T-cell (primary cell): ENCODE data around the gene TSC2. TPM values are rescaled to one million over a fixed set of nuclear protein-coding genes. Genes with fewer than 3 reads are reported as not detected.
"Not testable (repeated sequence)": the region's sequence is repeated elsewhere in the genome, so short reads cannot be mapped to it uniquely, and the experiment has no call there.

Experiments
- ATAC-seq, 4 experiments: fragments of 200-7000 bp in 3 of 4; fragments of 150-1000 bp in 1 of 4; cut with Tn5 transposase; replicated peaks in 1 of 4; 1 replicate in 3 of 4; 2 replicates in 1 of 4; pipeline ENCODE4 v1.10.0; 2021; ENCODE audit warnings: moderate library complexity in 3 of 4, mild to moderate bottlenecking in 2 of 4, moderate number of reproducible peaks in 1 of 4
- CTCF ChIA-PET, 2 donors: fragments of 300-600 bp; sonication (Branson Sonifier 250); formaldehyde crosslinking; loops; one replicate each; lab custom pipeline; 2022; ENCODE audit warnings: antibody characterized with exemption in 2 of 2; lab: Charles Lee
- POLR2A ChIA-PET, 2 donors: fragments of 300-600 bp; sonication (Branson Sonifier 250); formaldehyde crosslinking; loops; one replicate each; lab custom pipeline; 2022; ENCODE audit warnings: antibody characterized with exemption in 2 of 2; lab: Charles Lee
- DNase-seq, 35 experiments: peaks; one replicate each; pipeline versions ENCODE4 v3.0.0 to v3.0.0-alpha.2; 2013 to 2023
- H3K27ac ChIP-seq: one replicate; pipeline ENCODE4 v1.5.1; 2013; ENCODE audit warnings: low read length
- H3K27me3 ChIP-seq, 2 experiments: replicated peaks in 1 of 2; 1 replicate in 1 of 2; 2 replicates in 1 of 2; pipeline versions ENCODE4 v1.6.1 to v1.7.0; 2013; ENCODE audit warnings: low read length in 1 of 2, mixed read lengths in 1 of 2; ENCODE audit not compliant: control insufficient read depth in 2 of 2, insufficient read depth in 2 of 2; ENCODE audit errors: extremely low read depth in 1 of 2
- H3K36me3 ChIP-seq, 2 donors: 1 replicate in 1 of 2; 2 replicates in 1 of 2; pipeline versions ENCODE4 v1.6.1 to v1.7.0; 2013; ENCODE audit warnings: low read length in 1 of 2; ENCODE audit not compliant: control insufficient read depth in 2 of 2, insufficient read depth in 1 of 2; ENCODE audit errors: extremely low read depth in 1 of 2
- H3K4me1 ChIP-seq, 2 experiments: 1 replicate in 1 of 2; 2 replicates in 1 of 2; pipeline versions ENCODE4 v1.6.1 to v1.7.0; 2013; ENCODE audit warnings: low read length in 2 of 2, mixed read lengths in 1 of 2; ENCODE audit not compliant: insufficient read depth in 2 of 2, control insufficient read depth in 1 of 2; ENCODE audit errors: extremely low read depth in 1 of 2
- H3K4me3 ChIP-seq, 2 donors: 1 replicate in 1 of 2; 2 replicates in 1 of 2; pipeline versions ENCODE4 v1.5.1 to v1.7.0; 2013; ENCODE audit warnings: mild to moderate bottlenecking in 2 of 2, low read length in 1 of 2, moderate library complexity in 1 of 2; ENCODE audit not compliant: control insufficient read depth in 1 of 2; ENCODE audit errors: extremely low read depth in 1 of 2
- H3K9me3 ChIP-seq: 2 replicates; pipeline ENCODE4 v1.7.0; 2013
- H3K27ac Mint-ChIP-seq, 2 donors: one replicate each; pipeline ENCODE4 v1.8.0; 2020 to 2021; ENCODE audit warnings: mild to moderate bottlenecking in 2 of 2, mixed read lengths in 2 of 2
- H3K27me3 Mint-ChIP-seq, 2 donors: one replicate each; pipeline ENCODE4 v1.8.0; 2021 to 2022; ENCODE audit warnings: mixed read lengths in 2 of 2
- H3K36me3 Mint-ChIP-seq: one replicate; pipeline ENCODE4 v1.8.0; 2021; ENCODE audit warnings: mixed read lengths
- H3K4me1 Mint-ChIP-seq, 3 donors: one replicate each; pipeline ENCODE4 v1.8.0; 2020 to 2022; ENCODE audit warnings: mixed read lengths in 3 of 3, mild to moderate bottlenecking in 1 of 3
- H3K4me3 Mint-ChIP-seq, 3 donors: one replicate each; pipeline ENCODE4 v1.8.0; 2020 to 2022; ENCODE audit warnings: mild to moderate bottlenecking in 3 of 3, mixed read lengths in 3 of 3, moderate library complexity in 3 of 3
- H3K9me3 Mint-ChIP-seq, 3 donors: one replicate each; pipeline ENCODE4 v1.8.0; 2020 to 2022; ENCODE audit warnings: mixed read lengths in 3 of 3
- WGBS: methylation state at CpG from one replicate; pipeline ENCODE4 v1.1.5; 2013; ENCODE audit warnings: missing lambda C conversion rate; ENCODE audit not compliant: insufficient coverage; 5-methylcytosine and 5-hydroxymethylcytosine counted together
- total RNA-seq, 35 experiments: library from RNA in 6 of 35; stranded (reverse) in 6 of 35; fragments of 120-200 nt in 1 of 35; gene quantifications; one replicate each; pipeline versions ENCODE4 v1.2.1 to v1.2.4 and lab custom pipeline; 2013 to 2026

The TSC2 gene
- total RNA-seq, 5 donors from 2014 or later (not counting 1 experiment from before 2014, with no cell fraction given) = 134 to 181 (median 161) TPM

- POLR2A ChIA-PET, H3K36me3 ChIP-seq, H3K9me3 ChIP-seq, H3K27me3 ChIP-seq, DNase-seq, H3K27ac Mint-ChIP-seq, H3K4me1 ChIP-seq, H3K4me3 Mint-ChIP-seq, CTCF ChIA-PET, H3K9me3 Mint-ChIP-seq, ATAC-seq, H3K27me3 Mint-ChIP-seq, H3K27ac ChIP-seq, H3K4me3 ChIP-seq, H3K36me3 Mint-ChIP-seq: not testable (repeated sequence)
- H3K4me1 Mint-ChIP-seq = peaks cover 19 to 39% (median 19%) of the 10 kb centered on the region in 3 donors
- 76% methylated on average over 6 of the region's 27 CpGs for WGBS
Observed at GRCh38 chr16:2123706-2124376, 76.1 kb downstream of the TSC2 start.

GRCh38 chr16:2124377-2124693 is 76.5 kb downstream of the TSC2 start:
- peaks cover 0 to 12% of the 10 kb centered on the region in 2 experiments for H3K4me1 ChIP-seq
- ATAC-seq, H3K27me3 Mint-ChIP-seq, H3K4me3 Mint-ChIP-seq, H3K36me3 ChIP-seq, H3K9me3 ChIP-seq, POLR2A ChIA-PET, H3K9me3 Mint-ChIP-seq, H3K36me3 Mint-ChIP-seq, H3K27ac ChIP-seq, H3K27me3 ChIP-seq, H3K4me3 ChIP-seq, H3K27ac Mint-ChIP-seq, CTCF ChIA-PET, DNase-seq: not testable (repeated sequence)
- WGBS = 100% methylated on average over 3 of the region's 11 CpGs
- H3K4me1 Mint-ChIP-seq = peaks cover 19 to 39% (median 19%) of the 10 kb centered on the region in 3 donors

GRCh38 chr16:2124694-2125444 is 77.1 kb downstream of the TSC2 start:
- DNase-seq, CTCF ChIA-PET, H3K27ac ChIP-seq, H3K9me3 ChIP-seq, POLR2A ChIA-PET, H3K36me3 Mint-ChIP-seq, ATAC-seq, H3K36me3 ChIP-seq, H3K27me3 Mint-ChIP-seq, H3K27me3 ChIP-seq, H3K4me3 Mint-ChIP-seq, H3K4me3 ChIP-seq, H3K9me3 Mint-ChIP-seq: not testable (repeated sequence)
- Mint-ChIP-seq H3K4me1 (peaks cover 19 to 39% (median 19%) of the 10 kb centered on the region in 3 donors), H3K27ac (peak overlapping the region in 1 of 2 donors; percentile 58)
- peaks cover 0 to 14% of the 10 kb centered on the region in 2 experiments for H3K4me1 ChIP-seq
- 77% methylated on average over 27 of the region's 37 CpGs for WGBS

GRCh38 chr16:2125609-2126008 is 77.8 kb downstream of the TSC2 start:
- H3K27me3 Mint-ChIP-seq, H3K9me3 ChIP-seq, H3K36me3 Mint-ChIP-seq, H3K27ac ChIP-seq, H3K36me3 ChIP-seq, POLR2A ChIA-PET, H3K9me3 Mint-ChIP-seq, H3K4me3 Mint-ChIP-seq, CTCF ChIA-PET, H3K27me3 ChIP-seq, ATAC-seq, DNase-seq, H3K4me3 ChIP-seq: not testable (repeated sequence)
- H3K4me1 ChIP-seq = peaks cover 0 to 14% of the 10 kb centered on the region in 2 experiments
- Mint-ChIP-seq H3K4me1 (peaks cover 19 to 34% (median 19%) of the 10 kb centered on the region in 3 donors), H3K27ac (peak overlapping the region in 1 of 2 donors; percentile 58)
- WGBS = 68% methylated on average over 3 of the region's 11 CpGs

GRCh38 chr16:2126161-2126743 is 78.5 kb downstream of the TSC2 start:
- not testable (repeated sequence) for H3K9me3 Mint-ChIP-seq, H3K27ac Mint-ChIP-seq, H3K27ac ChIP-seq

GRCh38 chr16:2126928-2127556 is 79.3 kb downstream of the TSC2 start:
- H3K4me3 ChIP-seq, H3K27me3 ChIP-seq, H3K36me3 Mint-ChIP-seq, POLR2A ChIA-PET, CTCF ChIA-PET, H3K27ac ChIP-seq, H3K9me3 Mint-ChIP-seq, H3K27me3 Mint-ChIP-seq, H3K9me3 ChIP-seq, H3K36me3 ChIP-seq, H3K4me3 Mint-ChIP-seq: not testable (repeated sequence)
- ATAC-seq = peak in 2 of 4 experiments; percentile 3 to 4
- WGBS = 94% methylated on average over 24 of the region's 31 CpGs
- Mint-ChIP-seq H3K27ac (peak overlapping the region in 1 of 2 donors; percentile 44), H3K4me1 (peaks cover 19 to 27% (median 19%) of the 10 kb centered on the region in 3 donors)
- peak in 1 of 35 experiments; percentile 17 for DNase-seq
- H3K4me1 ChIP-seq = peaks cover 0 to 14% of the 10 kb centered on the region in 2 experiments

More at GRCh38 chr16:2126161-2126743, 78.5 kb downstream of the TSC2 start:
- DNase-seq, CTCF ChIA-PET, H3K27me3 ChIP-seq, H3K4me3 ChIP-seq, H3K36me3 Mint-ChIP-seq, H3K4me3 Mint-ChIP-seq, ATAC-seq, H3K27me3 Mint-ChIP-seq, POLR2A ChIA-PET, H3K9me3 ChIP-seq, H3K36me3 ChIP-seq: not testable (repeated sequence)
- WGBS = 91% methylated on average over 19 of the region's 21 CpGs
- H3K4me1 Mint-ChIP-seq = peaks cover 20 to 27% (median 21%) of the 10 kb centered on the region in 3 donors
- H3K4me1 ChIP-seq = peaks cover 0 to 14% of the 10 kb centered on the region in 2 experiments
